GM18520 (cell line): ENCODE measurements around the gene SLC39A1.
"Not testable (repeated sequence)": the region's sequence is repeated elsewhere in the genome, so short reads cannot be mapped to it uniquely, and the experiment has no call there.

ENCODE experiments used
- ATAC-seq: cut with Tn5 transposase; IDR thresholded peaks from one replicate; pipeline ENCODE4 v1.9.1; 2021; ENCODE audit not compliant: unreplicated experiment

Gene SLC39A1

GRCh38 chr1:153963030-153963849 lies at the start of gene SLC39A1:
Gene SLC39A1, minus strand, starts transcription at chr1:153963537. Its CDS starts 822 bp downstream, at chr1:153962715.
- peak; percentile 43 for ATAC-seq

GRCh38 chr1:154012543-154012942 lies 49.2 kb upstream of the SLC39A1 start:
- not testable (repeated sequence) for ATAC-seq

GRCh38 chr1:154012129-154012528 lies 48.8 kb upstream of the SLC39A1 start:
- no peak for ATAC-seq

- no peak for ATAC-seq
Observed at GRCh38 chr1:154006136-154006535, 42.8 kb upstream of the SLC39A1 start.

- ATAC-seq, result no peak
Observed at GRCh38 chr1:154000420-154000819, 37.1 kb upstream of the SLC39A1 start.

- not testable (repeated sequence) for ATAC-seq
Observed at GRCh38 chr1:153996882-153997281, 33.5 kb upstream of the SLC39A1 start.

- ATAC-seq, result no peak
Observed at GRCh38 chr1:153995640-153996039, 32.3 kb upstream of the SLC39A1 start.

GRCh38 chr1:153995202-153995601 lies 31.9 kb upstream of the SLC39A1 start:
- no peak for ATAC-seq

GRCh38 chr1:153991806-153992205 lies 28.5 kb upstream of the SLC39A1 start:
- ATAC-seq, result no peak

- ATAC-seq, result no peak
Observed at GRCh38 chr1:153991151-153991630, 27.9 kb upstream of the SLC39A1 start.

GRCh38 chr1:153990468-153991150 lies 27.3 kb upstream of the SLC39A1 start, which contains the start of gene RPS27:
Gene RPS27, plus strand, starts transcription at chr1:153990762. Its CDS starts 35 bp downstream, at chr1:153990797.
- peak; percentile 84 for ATAC-seq

- no peak for ATAC-seq
Observed at GRCh38 chr1:153987621-153988020, 24.3 kb upstream of the SLC39A1 start.

GRCh38 chr1:153985941-153986761 lies 22.8 kb upstream of the SLC39A1 start, which contains the start of gene RAB13:
Gene RAB13, minus strand, starts transcription at chr1:153986339. Its CDS starts 103 bp downstream, at chr1:153986236.
- no peak for ATAC-seq

- ATAC-seq, result no peak
Observed at GRCh38 chr1:153985341-153985912, 22.1 kb upstream of the SLC39A1 start.

GRCh38 chr1:153984123-153984894 lies 21.0 kb upstream of the SLC39A1 start:
- ATAC-seq, result no peak

GRCh38 chr1:153981735-153982134 lies 18.4 kb upstream of the SLC39A1 start:
- ATAC-seq, result not testable (repeated sequence)

GRCh38 chr1:153979091-153979490 lies 15.8 kb upstream of the SLC39A1 start:
- not testable (repeated sequence) for ATAC-seq

- no peak for ATAC-seq
Observed at GRCh38 chr1:153978274-153978909, 15.1 kb upstream of the SLC39A1 start.
